Mammary microvascular endothelial cell (primary cell): ENCODE data around the gene RNF34. TPM values are rescaled to one million over a fixed set of nuclear protein-coding genes. Genes with fewer than 3 reads are reported as not detected.

Source experiments
- total RNA-seq: library from RNA; depleted of rRNA; stranded (reverse); fragments of >200 nt; gene quantifications from 2 replicates; pipeline ENCODE4 v1.2.3, GENCODE V29; 2015

The RNF34 gene, protein sequence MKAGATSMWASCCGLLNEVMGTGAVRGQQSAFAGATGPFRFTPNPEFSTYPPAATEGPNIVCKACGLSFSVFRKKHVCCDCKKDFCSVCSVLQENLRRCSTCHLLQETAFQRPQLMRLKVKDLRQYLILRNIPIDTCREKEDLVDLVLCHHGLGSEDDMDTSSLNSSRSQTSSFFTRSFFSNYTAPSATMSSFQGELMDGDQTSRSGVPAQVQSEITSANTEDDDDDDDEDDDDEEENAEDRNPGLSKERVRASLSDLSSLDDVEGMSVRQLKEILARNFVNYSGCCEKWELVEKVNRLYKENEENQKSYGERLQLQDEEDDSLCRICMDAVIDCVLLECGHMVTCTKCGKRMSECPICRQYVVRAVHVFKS
- 40.7 and 52.2 TPM in 2 replicates for total RNA-seq

DNA sequence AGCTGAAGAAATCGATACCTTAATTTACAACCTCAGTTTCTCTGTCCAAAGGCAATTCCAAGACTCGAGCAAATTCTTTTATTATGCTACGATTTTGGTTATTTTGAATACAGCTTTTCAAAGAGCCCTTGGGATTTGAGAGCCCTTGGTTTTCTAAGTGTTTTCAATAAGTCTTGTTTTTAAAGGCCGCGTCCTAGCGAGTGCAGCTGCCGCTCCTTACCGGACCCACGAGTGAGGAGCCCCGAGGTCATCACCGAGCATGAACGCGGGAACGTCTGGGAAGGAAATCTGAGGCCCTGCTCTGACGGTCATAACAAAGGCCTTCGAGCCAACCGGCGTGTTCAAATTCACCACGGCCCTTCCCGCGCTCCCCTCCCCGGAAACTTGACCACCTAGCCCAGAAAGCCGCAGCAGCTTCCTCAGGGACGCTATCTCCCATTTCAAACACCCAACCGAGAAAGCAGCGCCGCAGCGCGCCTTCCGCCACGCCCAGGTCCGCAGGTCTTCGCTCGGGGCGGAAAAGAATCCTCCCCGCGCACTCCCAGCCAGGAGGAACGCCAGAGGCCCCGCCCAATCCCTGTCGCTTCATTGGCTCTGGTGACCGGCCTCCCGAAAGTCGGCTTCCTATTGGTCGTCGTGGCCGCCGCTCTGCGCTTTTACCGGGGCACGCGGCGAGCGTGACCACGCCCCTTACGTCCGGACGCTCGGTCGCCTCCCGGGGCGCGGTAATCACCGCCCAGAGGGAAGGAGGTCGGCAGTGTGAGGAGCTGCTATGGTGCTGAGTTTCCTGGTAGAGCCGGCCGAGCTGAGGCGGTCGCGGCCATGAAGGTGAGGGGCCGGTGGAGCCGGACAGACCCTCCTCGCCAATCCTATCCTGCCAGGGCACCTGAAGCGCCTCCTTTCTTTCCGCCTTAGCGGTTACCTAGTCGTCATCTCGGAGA lies at the start of gene RNF34:
Gene RNF34, plus strand, starts transcription at position 728 of the 941 bp plus-strand sequence. Its CDS starts 95 bp downstream, at position 823.

DNA sequence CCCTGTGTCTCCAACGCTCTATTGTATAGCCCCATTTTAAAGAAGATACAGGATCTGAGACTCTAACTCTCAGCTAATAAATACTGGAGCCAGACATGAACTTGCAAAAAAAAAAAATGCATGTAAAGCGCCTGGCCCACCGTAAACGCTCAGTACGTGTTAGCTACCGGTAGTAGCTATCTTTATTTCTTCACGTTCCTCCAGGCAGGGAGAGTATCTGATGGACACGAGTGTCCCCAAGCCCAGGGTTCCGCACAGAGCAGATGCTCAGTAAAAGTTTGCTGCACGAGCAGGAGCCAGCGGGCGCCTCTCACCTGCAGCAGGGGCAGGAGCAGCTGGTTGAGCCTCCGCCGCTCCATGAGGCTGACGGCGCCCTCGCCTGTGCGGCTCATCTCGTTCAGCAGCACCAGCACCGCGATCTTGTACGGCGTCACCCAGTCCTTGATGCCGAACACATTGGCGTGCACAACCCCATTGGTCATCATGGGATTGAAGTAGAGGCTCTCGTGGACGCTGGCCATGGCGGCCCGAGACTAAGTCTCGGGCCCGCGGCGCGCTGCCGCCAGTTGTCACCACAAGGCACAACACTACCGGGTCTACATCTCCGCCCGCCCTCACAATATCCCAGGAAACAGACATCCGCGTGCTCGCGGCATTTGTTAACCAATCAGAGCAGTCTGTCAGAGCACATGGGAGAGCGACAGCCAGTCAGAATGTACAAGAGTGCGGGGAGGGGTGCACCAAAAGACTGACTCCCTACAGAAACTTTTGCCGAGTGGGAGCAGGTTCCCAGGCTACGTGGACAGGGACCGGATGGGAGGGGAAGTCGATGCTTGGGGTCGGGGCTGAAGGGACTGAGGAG lies 47.9 kb upstream of the RNF34 start, which contains the start of gene ANAPC5:
Gene ANAPC5, minus strand, starts transcription at position 592 of the 862 bp plus-strand sequence. Its CDS starts 71 bp downstream, at position 521.

Other genes with a start within 250 kb of the RNF34 start
- 196 and 245 TPM in 2 replicates for gene P2RX4, start 190.0 kb upstream of the RNF34 start, total RNA-seq
- 45.7 and 46.2 TPM in 2 replicates for gene CAMKK2, start 103.4 kb upstream of the RNF34 start, total RNA-seq
- gene ANAPC5, start 47.7 kb upstream of the RNF34 start, total RNA-seq = 129 and 133 TPM in 2 replicates
- 28.4 TPM in 2 replicates for gene KDM2B, start 180.9 kb downstream of the RNF34 start, total RNA-seq
- gene ORAI1, start 226.4 kb downstream of the RNF34 start, total RNA-seq = 27.3 and 30.8 TPM in 2 replicates